H9 (cell line): ENCODE data around the gene KRTAP12-4. TPM values are rescaled to one million over a fixed set of nuclear protein-coding genes. Genes with fewer than 3 reads are reported as not detected.

Source experiments
- DNase-seq: peaks from one replicate; pipeline ENCODE4 v3.0.0-alpha.2; 2017
- H2AFZ ChIP-seq: one replicate; pipeline ENCODE4 v1.6.1; 2013; ENCODE audit warnings: mild to moderate bottlenecking, low read length, control low read depth, moderate library complexity
- H2AK5ac ChIP-seq: 2 replicates; pipeline ENCODE4 v1.6.1; 2013; ENCODE audit warnings: low read length, control low read depth, mixed read lengths; ENCODE audit not compliant: insufficient read length
- H2BK120ac ChIP-seq: one replicate; pipeline ENCODE4 v1.6.1; 2013; ENCODE audit warnings: low read depth, mild to moderate bottlenecking, low read length, control low read depth, inconsistent platforms; ENCODE audit not compliant: poor library complexity, severe bottlenecking
- H2BK12ac ChIP-seq: 2 replicates; pipeline ENCODE4 v1.6.1; 2013; ENCODE audit warnings: low read length, control low read depth, mixed read lengths, low read depth; ENCODE audit not compliant: insufficient read length
- H2BK15ac ChIP-seq: 2 replicates; pipeline ENCODE4 v1.6.1; 2013; ENCODE audit warnings: low read depth, low read length, control low read depth
- H2BK20ac ChIP-seq: one replicate; pipeline ENCODE4 v1.6.1; 2013; ENCODE audit warnings: low read depth, mild to moderate bottlenecking, low read length, control low read depth, inconsistent platforms; ENCODE audit not compliant: poor library complexity, severe bottlenecking
- H2BK5ac ChIP-seq: 2 replicates; pipeline ENCODE4 v1.6.1; 2013; ENCODE audit warnings: low read length, control low read depth, mixed read lengths; ENCODE audit not compliant: insufficient read length
- H3K14ac ChIP-seq: 2 replicates; pipeline ENCODE4 v1.6.1; 2013; ENCODE audit warnings: low read length, control low read depth; ENCODE audit not compliant: insufficient read depth
- H3K18ac ChIP-seq: 2 replicates; pipeline ENCODE4 v1.6.1; 2013; ENCODE audit warnings: low read depth, mild to moderate bottlenecking, mixed read lengths, low read length, control low read depth; ENCODE audit not compliant: insufficient read length
- H3K23ac ChIP-seq: 2 replicates; pipeline ENCODE4 v1.6.1; 2013; ENCODE audit warnings: low read length, control low read depth, mixed read lengths, low read depth; ENCODE audit not compliant: insufficient read length
- H3K23me2 ChIP-seq: 2 replicates; pipeline ENCODE4 v1.6.1; 2013; ENCODE audit warnings: low read depth, mild to moderate bottlenecking, mixed read lengths, low read length, control low read depth; ENCODE audit not compliant: insufficient read length, poor library complexity, severe bottlenecking
- H3K27ac ChIP-seq: 2 replicates; pipeline ENCODE4 v1.5.1; 2013; ENCODE audit warnings: low read length, control low read depth, mixed read lengths, low read depth; ENCODE audit not compliant: insufficient read length
- H3K27me3 ChIP-seq: 2 replicates; pipeline ENCODE4 v1.6.1; 2013; ENCODE audit warnings: low read length, control low read depth, inconsistent platforms; ENCODE audit not compliant: insufficient read depth
- H3K4ac ChIP-seq: 2 replicates; pipeline ENCODE4 v1.6.1; 2013; ENCODE audit warnings: low read depth, mild to moderate bottlenecking, control low read depth, inconsistent platforms, low read length, moderate library complexity
- H3K4me1 ChIP-seq: 2 replicates; pipeline ENCODE4 v1.6.1; 2013; ENCODE audit warnings: low read length, control low read depth, inconsistent platforms; ENCODE audit not compliant: insufficient read depth
- H3K4me2 ChIP-seq: 2 replicates; pipeline ENCODE4 v1.6.1; 2013; ENCODE audit warnings: low read length, control low read depth, mixed read lengths; ENCODE audit not compliant: insufficient read length, insufficient read depth
- H3K56ac ChIP-seq: 2 replicates; pipeline ENCODE4 v1.6.1; 2013; ENCODE audit warnings: low read depth, mild to moderate bottlenecking, mixed read lengths, low read length, control low read depth; ENCODE audit not compliant: insufficient read length
- H3K79me1 ChIP-seq: 2 replicates; pipeline ENCODE4 v1.6.1; 2013; ENCODE audit warnings: low read depth, mild to moderate bottlenecking, moderate library complexity, low read length, control low read depth, inconsistent platforms; ENCODE audit not compliant: insufficient read depth, poor library complexity, severe bottlenecking
- H3K79me2 ChIP-seq: 2 replicates; pipeline ENCODE4 v1.6.1; 2013; ENCODE audit warnings: low read length, control low read depth, inconsistent platforms; ENCODE audit not compliant: insufficient read depth
- H3K9ac ChIP-seq: 2 replicates; pipeline ENCODE4 v1.6.1; 2013; ENCODE audit warnings: low read length, control low read depth, mixed read lengths; ENCODE audit not compliant: insufficient read length; ENCODE audit errors: extremely low read depth
- H3K9me3 ChIP-seq: one replicate; pipeline ENCODE4 v1.6.1; 2013; ENCODE audit warnings: low read depth, low read length, inconsistent platforms; ENCODE audit not compliant: control insufficient read depth
- H3T11ph ChIP-seq: one replicate; pipeline ENCODE4 v1.6.1; 2013; ENCODE audit warnings: mild to moderate bottlenecking, low read length, control low read depth, inconsistent platforms
- H4K20me1 ChIP-seq: one replicate; pipeline ENCODE4 v1.6.1; 2013; ENCODE audit not compliant: control insufficient read depth, insufficient read length, insufficient read depth
- H4K5ac ChIP-seq: 2 replicates; pipeline ENCODE4 v1.6.1; 2013; ENCODE audit warnings: low read depth, mild to moderate bottlenecking, mixed read lengths, low read length, control low read depth; ENCODE audit not compliant: insufficient read length
- H4K8ac ChIP-seq: replicated peaks from 2 replicates; pipeline ENCODE4 v1.6.1; 2013; ENCODE audit warnings: low read length, control low read depth, mixed read lengths, low read depth; ENCODE audit not compliant: insufficient read length
- H4K91ac ChIP-seq: 2 replicates; pipeline ENCODE4 v1.6.1; 2013; ENCODE audit warnings: low read depth, mild to moderate bottlenecking, moderate library complexity, mixed read lengths, low read length, control low read depth; ENCODE audit not compliant: insufficient read length
- H3K27ac Mint-ChIP-seq, 3 experiments: 2 replicates in 2 of 3; 3 replicates in 1 of 3; pipeline ENCODE4 v1.8.0; 2020 to 2021; ENCODE audit warnings: mixed read lengths in 3 of 3, mild to moderate bottlenecking in 1 of 3, moderate library complexity in 1 of 3
- H3K27me3 Mint-ChIP-seq: 2 replicates; pipeline ENCODE4 v1.8.0; 2021; ENCODE audit warnings: low read depth, mild to moderate bottlenecking, moderate library complexity, mixed read lengths
- H3K36me3 Mint-ChIP-seq, 3 experiments: 2 replicates in 2 of 3; 3 replicates in 1 of 3; pipeline ENCODE4 v1.8.0; 2020 to 2021; ENCODE audit warnings: low read depth in 3 of 3, mixed read lengths in 3 of 3; ENCODE audit not compliant: insufficient read depth in 1 of 3
- H3K4me1 Mint-ChIP-seq, 2 experiments: 2 replicates each; pipeline ENCODE4 v1.8.0; 2020; ENCODE audit warnings: mixed read lengths in 2 of 2
- H3K4me3 Mint-ChIP-seq, 2 experiments: 2 replicates in 1 of 2; 3 replicates in 1 of 2; pipeline ENCODE4 v1.8.0; 2020 to 2021; ENCODE audit warnings: mild to moderate bottlenecking in 2 of 2, mixed read lengths in 2 of 2, moderate library complexity in 1 of 2
- H3K9me3 Mint-ChIP-seq, 2 experiments: 2 replicates in 1 of 2; 3 replicates in 1 of 2; pipeline ENCODE4 v1.8.0; 2020; ENCODE audit warnings: mild to moderate bottlenecking in 2 of 2, mixed read lengths in 2 of 2, moderate library complexity in 1 of 2
- WGBS: extraction: QIAGEN DNeasy Blood & Tissue Kit; methylation state at CpG from one replicate; pipeline ENCODE4 v1.1.7; 2013; ENCODE audit warnings: missing lambda C conversion rate, low lambda C conversion rate, mixed read lengths; ENCODE audit not compliant: insufficient read length; ENCODE audit errors: extremely low coverage; 5-methylcytosine and 5-hydroxymethylcytosine counted together
- total RNA-seq: library from RNA; stranded (reverse); gene quantifications from 2 replicates; pipeline ENCODE4 v1.2.1, GENCODE V29; 2021
- TF ChIP-seq, protein P1 (sequence below): fragments of 200-600 bp; sonication (generic); conservative IDR thresholded peaks from 3 replicates; pipeline ENCODE4 v1.8.0; 2021; ENCODE audit warnings: antibody characterized with exemption, mild to moderate bottlenecking

The KRTAP12-4 gene
- total RNA-seq, 1 experiment from 2014 or later = not detected

DNA sequence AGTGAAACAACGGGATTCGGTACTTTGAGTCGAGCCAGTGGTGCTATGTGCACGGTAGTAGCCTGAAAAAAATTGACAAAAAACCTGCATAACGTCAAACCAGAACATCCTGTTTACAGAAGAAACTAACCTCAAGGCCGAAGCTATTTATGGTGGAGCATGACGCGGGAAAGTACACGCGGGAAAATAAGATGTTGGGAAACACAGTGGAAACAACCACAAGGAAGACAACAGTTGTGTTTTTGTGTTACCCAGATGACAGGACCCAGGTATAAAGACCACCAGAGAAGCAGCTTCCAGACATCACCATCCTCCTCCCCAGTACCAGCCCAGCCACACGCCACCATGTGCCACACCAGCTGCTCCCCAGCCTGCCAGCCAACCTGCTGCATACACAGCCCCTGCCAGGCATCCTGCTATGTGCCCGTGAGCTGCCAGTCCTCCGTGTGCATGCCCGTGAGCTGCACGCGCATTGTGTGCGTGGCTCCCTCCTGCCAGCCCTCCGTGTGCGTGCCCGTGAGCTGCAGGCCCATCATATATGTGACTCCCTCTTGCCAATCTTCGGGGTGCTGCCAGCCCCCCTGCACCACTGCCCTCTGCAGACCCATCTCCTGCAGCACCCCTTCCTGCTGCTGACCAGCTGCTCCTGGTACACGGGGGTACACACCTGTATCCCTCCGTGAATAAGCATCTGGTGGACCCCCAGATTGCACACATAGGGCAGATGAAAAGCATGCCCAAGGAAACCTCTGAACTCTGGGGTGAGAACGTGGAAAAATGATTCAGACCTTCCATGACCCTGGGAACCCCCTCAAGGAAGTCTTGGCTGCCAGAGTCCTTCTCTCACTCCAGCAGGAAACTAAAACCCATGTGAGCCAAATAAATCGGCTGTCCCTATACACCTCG, 3.4 kb upstream of the KRTAP12-4 start, which contains the start of gene KRTAP12-3:
KRTAP12-3 (plus strand) TSS at position 298 of the 906 bp plus-strand sequence; CDS start at position 346, 48 bp downstream.
- H3T11ph ChIP-seq = no peak within 1 kb of the TSS
- no peak within 1 kb of the TSS for H2AFZ ChIP-seq
- H3K9me3 ChIP-seq = no peaks in the 10 kb centered on the region
- H4K20me1 ChIP-seq = no peaks in the 10 kb centered on the region
- no peak within 1 kb of the TSS for H3K18ac ChIP-seq
- H4K91ac ChIP-seq = no peak within 1 kb of the TSS
- no peaks in the 10 kb centered on the region for H3K27me3 ChIP-seq
- H3K27ac Mint-ChIP-seq = peak within 1 kb of the TSS in 1 of 3 experiments; percentile 28; a peak in 1 of 7 replicates
- no peak within 1 kb of the TSS for H4K8ac ChIP-seq
- H3K23me2 ChIP-seq = no peaks in the 10 kb centered on the region
- H3K27me3 Mint-ChIP-seq = peaks cover 17% of the 10 kb centered on the region
- no peak within 1 kb of the TSS for H3K4ac ChIP-seq
- TF ChIP-seq, protein P1, sequence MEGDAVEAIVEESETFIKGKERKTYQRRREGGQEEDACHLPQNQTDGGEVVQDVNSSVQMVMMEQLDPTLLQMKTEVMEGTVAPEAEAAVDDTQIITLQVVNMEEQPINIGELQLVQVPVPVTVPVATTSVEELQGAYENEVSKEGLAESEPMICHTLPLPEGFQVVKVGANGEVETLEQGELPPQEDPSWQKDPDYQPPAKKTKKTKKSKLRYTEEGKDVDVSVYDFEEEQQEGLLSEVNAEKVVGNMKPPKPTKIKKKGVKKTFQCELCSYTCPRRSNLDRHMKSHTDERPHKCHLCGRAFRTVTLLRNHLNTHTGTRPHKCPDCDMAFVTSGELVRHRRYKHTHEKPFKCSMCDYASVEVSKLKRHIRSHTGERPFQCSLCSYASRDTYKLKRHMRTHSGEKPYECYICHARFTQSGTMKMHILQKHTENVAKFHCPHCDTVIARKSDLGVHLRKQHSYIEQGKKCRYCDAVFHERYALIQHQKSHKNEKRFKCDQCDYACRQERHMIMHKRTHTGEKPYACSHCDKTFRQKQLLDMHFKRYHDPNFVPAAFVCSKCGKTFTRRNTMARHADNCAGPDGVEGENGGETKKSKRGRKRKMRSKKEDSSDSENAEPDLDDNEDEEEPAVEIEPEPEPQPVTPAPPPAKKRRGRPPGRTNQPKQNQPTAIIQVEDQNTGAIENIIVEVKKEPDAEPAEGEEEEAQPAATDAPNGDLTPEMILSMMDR = no peak
- H3K79me2 ChIP-seq = no peaks in the 10 kb centered on the region
- H2AK5ac ChIP-seq = no peak within 1 kb of the TSS
- WGBS = no CpG with 5 or more reads among the region's 26 CpGs
- H3K4me3 Mint-ChIP-seq = no peak within 1 kb of the TSS; a peak in 1 of 5 replicates
- H2BK12ac ChIP-seq = no peak within 1 kb of the TSS
- no peak within 1 kb of the TSS for H2BK120ac ChIP-seq
- no peak within 1 kb of the TSS for H3K14ac ChIP-seq
- H3K4me2 ChIP-seq = no peak within 1 kb of the TSS
- H3K23ac ChIP-seq = no peak within 1 kb of the TSS
- H3K27ac ChIP-seq = no peak within 1 kb of the TSS
- peaks cover 12 to 15% of the 10 kb centered on the region in 2 experiments; a peak in 4 of 5 replicates for H3K9me3 Mint-ChIP-seq
- no peak within 1 kb of the TSS for H4K5ac ChIP-seq
- peaks cover 2 to 15% (median 8%) of the 10 kb centered on the region in 3 experiments; a peak in 6 of 7 replicates for H3K36me3 Mint-ChIP-seq
- H3K4me1 ChIP-seq = no peaks in the 10 kb centered on the region
- H2BK15ac ChIP-seq = no peak within 1 kb of the TSS
- H2BK5ac ChIP-seq = no peak within 1 kb of the TSS
- DNase-seq = peak; percentile 16
- no peak within 1 kb of the TSS for H3K9ac ChIP-seq
- H3K4me1 Mint-ChIP-seq = peaks cover 32 to 41% of the 10 kb centered on the region in 2 experiments
- H3K79me1 ChIP-seq = no peaks in the 10 kb centered on the region
- H3K56ac ChIP-seq = no peak within 1 kb of the TSS
- H2BK20ac ChIP-seq = no peak within 1 kb of the TSS
